ENCODE measurements around the gene TBC1D22A. TPM values are rescaled to one million over a fixed set of nuclear protein-coding genes. Genes with fewer than 3 reads are reported as not detected.
"Not testable (repeated sequence)": the region's sequence is repeated elsewhere in the genome, so short reads cannot be mapped to it uniquely, and the experiment has no call there.

TBC1D22A gene
- total and polyA plus RNA-seq, 4 donors, result 4.1 to 12.4 (median 8.4) TPM

DNA sequence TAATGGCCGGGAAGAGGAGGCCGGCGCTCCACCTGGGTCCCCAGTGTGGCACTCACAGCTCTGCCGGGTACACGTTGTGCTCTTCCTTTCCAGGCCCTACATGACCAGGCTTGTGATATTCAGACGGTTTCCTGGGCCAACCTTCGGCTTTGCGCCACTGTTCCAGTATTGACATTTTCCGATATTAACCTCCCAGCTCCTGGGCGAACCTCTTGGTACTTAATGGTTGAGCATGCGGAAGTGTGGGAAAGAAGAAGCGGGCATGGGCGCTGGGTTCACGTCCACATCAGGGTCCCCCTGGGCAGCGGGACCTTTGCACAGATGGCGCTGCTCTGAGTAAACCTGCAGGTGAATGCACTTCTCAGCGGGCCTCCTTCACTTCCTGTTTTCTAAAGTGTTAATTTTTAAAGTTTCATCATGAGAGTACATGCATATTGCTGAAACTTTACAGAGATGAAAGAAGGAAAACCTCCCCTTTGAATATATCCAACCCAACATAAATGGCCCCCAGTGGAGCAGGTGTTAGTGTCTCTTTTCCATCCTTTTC, 286.7 kb downstream of the TBC1D22A start:
- TF ChIP-seq HNF4A (conservative IDR thresholded peaks at IDR 0.05) (no peak), FOXA2 (IDR thresholded peaks at IDR 0.05) (no peak), JUND (IDR thresholded peaks at IDR 0.05) (no peak), TAF1 (conservative IDR thresholded peaks at IDR 0.05) (no peak), SP1 (IDR thresholded peaks at IDR 0.05) (no peak), YY1 (IDR thresholded peaks at IDR 0.05) (no peak), FOXA1 (IDR thresholded peaks at IDR 0.05) (no peak), HNF4G (IDR thresholded peaks at IDR 0.05) (no peak), RXRA (IDR thresholded peaks at IDR 0.05) (no peak)
- TF ChIP-seq, protein P1, sequence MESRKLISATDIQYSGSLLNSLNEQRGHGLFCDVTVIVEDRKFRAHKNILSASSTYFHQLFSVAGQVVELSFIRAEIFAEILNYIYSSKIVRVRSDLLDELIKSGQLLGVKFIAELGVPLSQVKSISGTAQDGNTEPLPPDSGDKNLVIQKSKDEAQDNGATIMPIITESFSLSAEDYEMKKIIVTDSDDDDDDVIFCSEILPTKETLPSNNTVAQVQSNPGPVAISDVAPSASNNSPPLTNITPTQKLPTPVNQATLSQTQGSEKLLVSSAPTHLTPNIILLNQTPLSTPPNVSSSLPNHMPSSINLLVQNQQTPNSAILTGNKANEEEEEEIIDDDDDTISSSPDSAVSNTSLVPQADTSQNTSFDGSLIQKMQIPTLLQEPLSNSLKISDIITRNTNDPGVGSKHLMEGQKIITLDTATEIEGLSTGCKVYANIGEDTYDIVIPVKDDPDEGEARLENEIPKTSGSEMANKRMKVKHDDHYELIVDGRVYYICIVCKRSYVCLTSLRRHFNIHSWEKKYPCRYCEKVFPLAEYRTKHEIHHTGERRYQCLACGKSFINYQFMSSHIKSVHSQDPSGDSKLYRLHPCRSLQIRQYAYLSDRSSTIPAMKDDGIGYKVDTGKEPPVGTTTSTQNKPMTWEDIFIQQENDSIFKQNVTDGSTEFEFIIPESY (IDR thresholded peaks at IDR 0.05), result no peak
- TF ChIP-seq, protein P2, sequence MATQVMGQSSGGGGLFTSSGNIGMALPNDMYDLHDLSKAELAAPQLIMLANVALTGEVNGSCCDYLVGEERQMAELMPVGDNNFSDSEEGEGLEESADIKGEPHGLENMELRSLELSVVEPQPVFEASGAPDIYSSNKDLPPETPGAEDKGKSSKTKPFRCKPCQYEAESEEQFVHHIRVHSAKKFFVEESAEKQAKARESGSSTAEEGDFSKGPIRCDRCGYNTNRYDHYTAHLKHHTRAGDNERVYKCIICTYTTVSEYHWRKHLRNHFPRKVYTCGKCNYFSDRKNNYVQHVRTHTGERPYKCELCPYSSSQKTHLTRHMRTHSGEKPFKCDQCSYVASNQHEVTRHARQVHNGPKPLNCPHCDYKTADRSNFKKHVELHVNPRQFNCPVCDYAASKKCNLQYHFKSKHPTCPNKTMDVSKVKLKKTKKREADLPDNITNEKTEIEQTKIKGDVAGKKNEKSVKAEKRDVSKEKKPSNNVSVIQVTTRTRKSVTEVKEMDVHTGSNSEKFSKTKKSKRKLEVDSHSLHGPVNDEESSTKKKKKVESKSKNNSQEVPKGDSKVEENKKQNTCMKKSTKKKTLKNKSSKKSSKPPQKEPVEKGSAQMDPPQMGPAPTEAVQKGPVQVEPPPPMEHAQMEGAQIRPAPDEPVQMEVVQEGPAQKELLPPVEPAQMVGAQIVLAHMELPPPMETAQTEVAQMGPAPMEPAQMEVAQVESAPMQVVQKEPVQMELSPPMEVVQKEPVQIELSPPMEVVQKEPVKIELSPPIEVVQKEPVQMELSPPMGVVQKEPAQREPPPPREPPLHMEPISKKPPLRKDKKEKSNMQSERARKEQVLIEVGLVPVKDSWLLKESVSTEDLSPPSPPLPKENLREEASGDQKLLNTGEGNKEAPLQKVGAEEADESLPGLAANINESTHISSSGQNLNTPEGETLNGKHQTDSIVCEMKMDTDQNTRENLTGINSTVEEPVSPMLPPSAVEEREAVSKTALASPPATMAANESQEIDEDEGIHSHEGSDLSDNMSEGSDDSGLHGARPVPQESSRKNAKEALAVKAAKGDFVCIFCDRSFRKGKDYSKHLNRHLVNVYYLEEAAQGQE (IDR thresholded peaks at IDR 0.05), result no peak
- TF ChIP-seq, protein P3, sequence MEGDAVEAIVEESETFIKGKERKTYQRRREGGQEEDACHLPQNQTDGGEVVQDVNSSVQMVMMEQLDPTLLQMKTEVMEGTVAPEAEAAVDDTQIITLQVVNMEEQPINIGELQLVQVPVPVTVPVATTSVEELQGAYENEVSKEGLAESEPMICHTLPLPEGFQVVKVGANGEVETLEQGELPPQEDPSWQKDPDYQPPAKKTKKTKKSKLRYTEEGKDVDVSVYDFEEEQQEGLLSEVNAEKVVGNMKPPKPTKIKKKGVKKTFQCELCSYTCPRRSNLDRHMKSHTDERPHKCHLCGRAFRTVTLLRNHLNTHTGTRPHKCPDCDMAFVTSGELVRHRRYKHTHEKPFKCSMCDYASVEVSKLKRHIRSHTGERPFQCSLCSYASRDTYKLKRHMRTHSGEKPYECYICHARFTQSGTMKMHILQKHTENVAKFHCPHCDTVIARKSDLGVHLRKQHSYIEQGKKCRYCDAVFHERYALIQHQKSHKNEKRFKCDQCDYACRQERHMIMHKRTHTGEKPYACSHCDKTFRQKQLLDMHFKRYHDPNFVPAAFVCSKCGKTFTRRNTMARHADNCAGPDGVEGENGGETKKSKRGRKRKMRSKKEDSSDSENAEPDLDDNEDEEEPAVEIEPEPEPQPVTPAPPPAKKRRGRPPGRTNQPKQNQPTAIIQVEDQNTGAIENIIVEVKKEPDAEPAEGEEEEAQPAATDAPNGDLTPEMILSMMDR (IDR thresholded peaks at IDR 0.05; ENCODE audit: low read depth, low read length, missing input control), result no peak
- no peaks in the 10 kb centered on the region for H3K4me1 ChIP-seq (ENCODE audit: control insufficient read depth in 4 of 4, insufficient read depth in 4 of 4, low read length in 3 of 4)
- no peak for DNase-seq (ENCODE audit: low spot score)

DNA sequence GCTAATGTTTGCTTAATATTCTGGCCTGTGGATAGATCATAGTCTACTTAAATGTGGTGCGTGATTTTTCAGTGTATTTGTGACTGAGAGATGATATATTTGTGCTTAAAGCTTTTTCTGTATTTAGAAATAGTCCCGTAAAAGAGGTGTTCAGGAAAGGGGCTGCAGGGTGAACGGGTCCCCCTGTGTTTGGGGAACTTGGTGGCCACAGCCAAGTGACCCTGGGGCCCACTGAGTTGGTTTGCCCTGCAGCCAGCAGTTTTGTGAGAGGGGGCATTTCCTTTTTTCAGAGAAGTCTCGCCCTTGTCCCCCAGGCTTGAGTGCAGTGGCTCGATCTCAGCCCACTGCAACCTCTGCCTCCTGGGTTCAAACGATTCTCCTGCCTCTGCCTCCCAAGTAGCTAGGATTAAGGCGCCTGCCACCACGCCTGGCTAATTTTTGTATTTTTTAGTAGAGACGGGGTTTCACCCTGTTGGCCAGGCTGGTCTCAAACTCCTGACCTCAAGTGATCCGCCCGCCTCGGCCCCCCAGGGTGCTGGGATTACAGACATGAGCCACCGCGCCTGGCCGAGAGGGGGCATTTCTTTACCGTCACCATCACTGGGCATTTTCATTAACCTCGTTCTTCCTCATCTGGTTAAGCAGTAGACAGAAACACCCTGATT, 287.4 kb downstream of the TBC1D22A start:
- not testable (repeated sequence) for H3K9ac ChIP-seq (ENCODE audit: low read depth in 1 of 2, low read length in 2 of 2); H3K9me3 ChIP-seq (ENCODE audit: control insufficient read depth in 4 of 4, low read length in 3 of 4); H3K4me3 ChIP-seq (ENCODE audit: low read depth in 1 of 3, low read length in 3 of 3); H3K4me1 ChIP-seq (ENCODE audit: control insufficient read depth in 4 of 4, insufficient read depth in 4 of 4, low read length in 3 of 4); H3K27me3 ChIP-seq (ENCODE audit: control insufficient read depth in 4 of 4, insufficient read depth in 4 of 4, low read length in 3 of 4); H3K27ac ChIP-seq (ENCODE audit: low read depth in 1 of 2, low read length in 2 of 2); DNase-seq (ENCODE audit: low spot score); H3K36me3 ChIP-seq (ENCODE audit: control insufficient read depth in 4 of 4, insufficient read depth in 3 of 4, low read depth in 1 of 4, low read length in 3 of 4)
- WGBS, result 97% methylated on average over 17 of the region's 17 CpGs

More for the DNA sequence above, 286.7 kb downstream of the TBC1D22A start:
- H3K27ac ChIP-seq (ENCODE audit: low read depth in 1 of 2, low read length in 2 of 2), result no peak overlapping the region
- H3K36me3 ChIP-seq (ENCODE audit: control insufficient read depth in 4 of 4, insufficient read depth in 3 of 4, low read depth in 1 of 4, low read length in 3 of 4), result peaks cover 0 to 2% (median 0%) of the 10 kb centered on the region in 4 donors
- H3K9me3 ChIP-seq (ENCODE audit: control insufficient read depth in 4 of 4, low read length in 3 of 4), result no peaks in the 10 kb centered on the region
- WGBS, result 92% methylated on average over 17 of the region's 17 CpGs
- no peaks in the 10 kb centered on the region for H3K27me3 ChIP-seq (ENCODE audit: control insufficient read depth in 4 of 4, insufficient read depth in 4 of 4, low read length in 3 of 4)
- no peak overlapping the region for H3K9ac ChIP-seq (ENCODE audit: low read depth in 1 of 2, low read length in 2 of 2)
- H3K4me3 ChIP-seq (ENCODE audit: low read depth in 1 of 3, low read length in 3 of 3), result no peak overlapping the region
